LNCAP (cell line): Measurements from ENCODE around the gene DNMBP.

Experiments
- TF ChIP-seq, protein P1 (sequence below): fragments of 450-650 bp; IDR thresholded peaks from 2 replicates; pipeline ENCODE4 v1.5.1; 2017; ENCODE audit warnings: mild to moderate bottlenecking

DNMBP gene

GRCh38 chr10:100009283-100009792, 409 bp downstream of the DNMBP start:
- TF ChIP-seq, protein P1, sequence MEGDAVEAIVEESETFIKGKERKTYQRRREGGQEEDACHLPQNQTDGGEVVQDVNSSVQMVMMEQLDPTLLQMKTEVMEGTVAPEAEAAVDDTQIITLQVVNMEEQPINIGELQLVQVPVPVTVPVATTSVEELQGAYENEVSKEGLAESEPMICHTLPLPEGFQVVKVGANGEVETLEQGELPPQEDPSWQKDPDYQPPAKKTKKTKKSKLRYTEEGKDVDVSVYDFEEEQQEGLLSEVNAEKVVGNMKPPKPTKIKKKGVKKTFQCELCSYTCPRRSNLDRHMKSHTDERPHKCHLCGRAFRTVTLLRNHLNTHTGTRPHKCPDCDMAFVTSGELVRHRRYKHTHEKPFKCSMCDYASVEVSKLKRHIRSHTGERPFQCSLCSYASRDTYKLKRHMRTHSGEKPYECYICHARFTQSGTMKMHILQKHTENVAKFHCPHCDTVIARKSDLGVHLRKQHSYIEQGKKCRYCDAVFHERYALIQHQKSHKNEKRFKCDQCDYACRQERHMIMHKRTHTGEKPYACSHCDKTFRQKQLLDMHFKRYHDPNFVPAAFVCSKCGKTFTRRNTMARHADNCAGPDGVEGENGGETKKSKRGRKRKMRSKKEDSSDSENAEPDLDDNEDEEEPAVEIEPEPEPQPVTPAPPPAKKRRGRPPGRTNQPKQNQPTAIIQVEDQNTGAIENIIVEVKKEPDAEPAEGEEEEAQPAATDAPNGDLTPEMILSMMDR: peak; percentile 32; the same call in 1 of the 2 replicates

DNA sequence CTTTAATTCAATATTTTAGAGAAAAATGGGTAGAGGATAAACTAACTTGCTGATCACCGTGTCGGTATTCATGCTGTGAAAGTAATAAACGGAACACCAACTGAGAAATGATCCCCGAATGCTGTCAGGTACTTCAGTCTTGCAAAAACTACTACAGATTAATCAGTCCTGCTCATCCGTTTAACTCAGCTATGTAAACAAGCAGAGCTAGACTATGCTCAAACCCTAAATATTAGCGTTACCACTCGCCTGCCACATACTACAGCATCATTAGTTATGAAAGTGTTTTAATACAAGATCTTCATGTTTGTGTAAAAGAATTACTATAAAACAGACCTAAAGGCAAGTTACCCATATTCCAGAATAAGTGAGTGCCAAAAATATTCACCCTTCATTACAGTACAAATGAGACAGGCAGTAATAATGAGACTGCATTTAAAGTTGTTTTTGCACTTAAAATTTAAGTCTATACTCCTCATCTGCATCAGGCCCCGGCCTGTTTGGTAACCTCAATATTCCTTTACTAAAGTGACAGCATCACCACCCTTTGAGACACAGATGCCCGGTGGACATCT, 952 bp downstream of the DNMBP start:
- TF ChIP-seq, protein P1: no peak

DNA sequence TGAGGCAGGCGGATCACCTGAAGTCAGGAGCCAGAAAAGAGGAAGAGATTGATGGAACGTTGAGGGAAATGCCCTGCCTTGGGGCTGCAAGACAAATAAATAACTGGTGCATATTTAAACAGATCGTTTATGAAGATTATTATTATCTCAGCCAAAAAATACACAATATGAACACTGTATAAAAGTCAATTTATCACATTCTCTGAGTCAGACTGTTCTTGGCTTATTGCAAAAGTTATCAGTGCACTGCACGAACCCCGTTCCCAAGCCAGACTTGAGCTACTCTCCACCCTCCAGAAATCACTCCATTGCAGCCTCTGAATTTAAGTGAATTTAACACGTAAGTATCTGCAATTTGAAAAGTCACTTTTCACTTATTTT, 1.6 kb downstream of the DNMBP start:
- TF ChIP-seq, protein P1: no peak

DNA sequence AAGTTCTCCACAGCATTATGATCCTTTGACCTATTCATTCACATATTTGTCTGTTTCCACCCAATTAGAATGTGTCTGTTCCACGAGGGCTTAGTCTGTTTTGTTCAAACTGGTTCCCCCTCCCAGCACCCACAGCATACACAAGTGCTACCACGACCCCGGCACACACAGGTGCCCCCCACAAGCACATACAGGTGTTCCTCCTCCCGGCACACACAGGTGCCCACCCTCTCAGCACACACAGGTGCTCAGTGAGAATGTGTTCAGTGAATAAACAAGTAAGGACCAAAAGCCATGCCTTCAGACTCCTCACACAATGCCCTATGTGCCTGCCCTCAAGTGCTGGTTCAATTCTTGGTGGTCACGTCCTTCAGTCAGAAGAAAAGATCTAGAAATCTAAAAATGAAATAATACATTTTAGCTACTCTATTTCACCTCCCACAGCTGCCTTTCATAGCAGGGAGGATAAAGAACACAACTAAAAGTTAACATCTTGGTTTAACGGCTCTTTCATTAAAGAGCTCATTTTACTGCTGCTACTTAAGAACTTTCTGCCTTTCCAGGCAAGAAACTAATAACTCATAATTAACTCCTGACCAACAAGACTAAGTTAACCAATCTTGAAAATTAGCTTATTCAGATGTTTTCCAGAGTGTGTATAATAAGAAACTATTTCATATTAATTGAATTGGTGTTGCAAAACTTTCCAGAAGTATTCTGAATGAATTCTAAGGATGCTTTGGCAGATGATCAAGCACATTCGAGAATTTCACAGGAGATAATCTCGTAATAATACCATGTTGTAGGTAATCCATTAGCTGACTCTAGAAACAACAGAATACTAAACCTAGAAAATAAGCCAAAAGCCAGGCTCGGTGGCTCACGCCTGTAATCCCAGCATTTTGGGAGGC, 2.3 kb downstream of the DNMBP start:
- TF ChIP-seq, protein P1: no peak

- TF ChIP-seq, protein P1: no peak
These were observed 3.4 kb downstream of the DNMBP start for GRCh38 chr10:100006243-100006886.

GRCh38 chr10:100004805-100005510, 4.8 kb downstream of the DNMBP start:
- TF ChIP-seq, protein P1: no peak

DNA sequence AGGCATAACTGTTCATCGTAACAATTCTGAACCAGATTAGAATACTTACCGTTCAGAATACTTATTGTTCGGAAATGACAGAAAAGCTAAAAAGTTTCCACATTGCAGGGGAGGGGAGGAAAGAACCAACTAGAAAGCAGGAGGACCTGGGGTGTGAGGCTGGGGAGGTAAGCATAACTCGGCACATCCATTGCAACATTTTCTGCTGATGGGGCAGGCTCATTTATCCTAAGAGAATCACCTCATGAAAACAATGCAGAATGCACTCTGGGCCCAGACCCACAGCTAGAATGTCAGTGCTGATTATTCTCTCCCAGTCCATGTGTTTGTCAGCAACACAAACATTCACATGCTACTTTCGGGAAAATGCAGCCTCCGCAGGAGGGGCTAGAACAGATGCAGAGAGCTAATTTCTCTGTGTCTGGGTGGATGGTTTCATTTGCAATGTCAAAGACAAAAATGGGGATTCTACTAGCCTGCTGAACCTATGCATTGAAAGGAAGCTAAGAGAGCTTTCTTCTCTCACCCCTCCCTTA, 9.6 kb downstream of the DNMBP start:
- TF ChIP-seq, protein P1: no peak
